HG03432 (cell line): Measurements from ENCODE around the gene ATP8A1.
"Not testable (repeated sequence)": the region's sequence is repeated elsewhere in the genome, so short reads cannot be mapped to it uniquely, and the experiment has no call there.

Experiments
- ATAC-seq: cut with Tn5 transposase; IDR thresholded peaks from one replicate; pipeline ENCODE4 v1.9.1; 2021; ENCODE audit warnings: mild to moderate bottlenecking, moderate library complexity; ENCODE audit not compliant: unreplicated experiment

Gene ATP8A1

DNA sequence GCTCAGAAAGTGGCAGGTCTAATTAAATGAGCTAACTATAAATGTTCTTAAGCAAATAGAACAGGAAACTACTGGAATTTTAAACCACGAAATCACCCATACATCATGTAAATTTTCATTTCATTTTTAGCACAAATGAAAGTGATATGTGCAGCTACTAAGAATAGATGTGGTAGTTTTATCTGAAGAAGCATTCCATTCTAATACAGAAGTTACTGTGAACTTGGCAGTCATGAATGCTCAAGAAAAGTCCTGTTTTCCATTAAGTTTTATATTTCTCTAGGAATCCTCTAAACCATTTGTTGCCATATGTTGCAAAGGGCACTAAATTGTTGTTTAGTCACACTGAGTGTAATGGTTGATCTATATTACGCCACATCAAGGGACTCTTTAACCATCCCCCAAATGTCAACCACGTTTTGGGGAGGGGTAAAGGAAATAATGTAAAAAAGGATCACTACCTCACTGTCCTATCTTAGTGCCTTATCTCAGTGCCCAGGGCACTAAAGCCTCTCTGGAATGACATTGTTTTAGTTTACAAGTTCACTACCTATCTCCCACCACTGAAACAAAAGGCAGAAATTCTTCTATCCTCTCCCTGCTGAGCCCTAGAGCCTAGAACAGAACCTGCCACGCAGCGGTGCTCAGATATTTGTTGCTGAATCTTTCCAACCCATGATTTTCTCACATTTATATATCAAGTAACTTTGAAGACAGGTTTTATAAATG is 141.6 kb downstream of the ATP8A1 start:
- ATAC-seq: peak; percentile 48

DNA sequence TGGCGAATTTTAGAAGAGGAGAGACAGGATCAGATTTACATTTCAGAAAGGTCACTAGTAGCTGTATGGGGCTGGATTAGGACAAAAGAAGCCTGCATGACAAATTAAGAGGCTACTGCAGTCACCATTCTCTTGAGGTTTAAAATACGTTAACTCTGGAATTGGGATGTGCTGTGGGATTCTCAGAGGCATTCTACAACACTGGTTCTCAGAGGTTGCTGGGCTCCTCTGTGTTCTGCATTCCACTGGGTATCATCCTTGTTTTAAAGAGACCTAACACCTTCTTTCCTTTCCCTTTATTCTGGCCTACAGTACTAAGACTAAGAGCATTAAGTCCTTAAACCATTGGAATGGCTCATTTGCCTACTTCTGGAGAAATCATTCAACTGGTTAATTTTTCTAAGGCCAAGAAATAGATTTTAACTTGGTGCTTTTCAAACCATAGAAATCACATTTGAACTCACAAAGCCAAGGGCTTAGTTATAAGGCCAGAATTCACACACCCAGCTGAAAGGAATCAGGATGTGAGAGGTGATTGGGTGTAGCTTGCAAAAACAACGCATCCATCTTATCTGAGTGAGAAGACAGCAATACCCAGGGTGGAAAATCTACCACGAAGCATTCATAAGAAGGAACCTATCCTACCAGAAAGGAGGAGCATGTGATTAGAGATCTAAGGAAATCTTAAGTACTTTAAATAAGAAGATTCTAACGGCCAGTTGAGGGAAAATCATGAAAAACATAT is 143.0 kb downstream of the ATP8A1 start:
- ATAC-seq: no peak

GRCh38 chr4:42512226-42512625 is 144.7 kb downstream of the ATP8A1 start:
- ATAC-seq: no peak

DNA sequence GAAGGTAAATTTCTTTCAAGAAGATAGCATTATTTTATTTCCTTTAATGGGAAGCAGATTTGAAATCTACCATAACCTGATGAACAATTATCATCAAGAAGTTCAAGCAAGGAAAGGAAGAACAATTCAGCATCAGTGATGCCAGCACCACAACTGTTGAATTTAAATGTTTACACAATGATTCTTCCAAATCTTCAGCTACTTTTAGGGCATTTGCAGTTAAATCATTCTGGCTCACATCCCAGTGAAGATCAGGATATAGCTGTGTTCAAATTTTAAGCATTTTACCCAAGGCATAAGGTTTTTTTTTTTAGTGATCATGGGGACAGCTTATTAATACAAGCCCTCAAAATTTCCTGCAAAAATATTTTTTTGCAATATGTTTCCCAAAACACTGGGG is 146.7 kb downstream of the ATP8A1 start:
- ATAC-seq: no peak

DNA sequence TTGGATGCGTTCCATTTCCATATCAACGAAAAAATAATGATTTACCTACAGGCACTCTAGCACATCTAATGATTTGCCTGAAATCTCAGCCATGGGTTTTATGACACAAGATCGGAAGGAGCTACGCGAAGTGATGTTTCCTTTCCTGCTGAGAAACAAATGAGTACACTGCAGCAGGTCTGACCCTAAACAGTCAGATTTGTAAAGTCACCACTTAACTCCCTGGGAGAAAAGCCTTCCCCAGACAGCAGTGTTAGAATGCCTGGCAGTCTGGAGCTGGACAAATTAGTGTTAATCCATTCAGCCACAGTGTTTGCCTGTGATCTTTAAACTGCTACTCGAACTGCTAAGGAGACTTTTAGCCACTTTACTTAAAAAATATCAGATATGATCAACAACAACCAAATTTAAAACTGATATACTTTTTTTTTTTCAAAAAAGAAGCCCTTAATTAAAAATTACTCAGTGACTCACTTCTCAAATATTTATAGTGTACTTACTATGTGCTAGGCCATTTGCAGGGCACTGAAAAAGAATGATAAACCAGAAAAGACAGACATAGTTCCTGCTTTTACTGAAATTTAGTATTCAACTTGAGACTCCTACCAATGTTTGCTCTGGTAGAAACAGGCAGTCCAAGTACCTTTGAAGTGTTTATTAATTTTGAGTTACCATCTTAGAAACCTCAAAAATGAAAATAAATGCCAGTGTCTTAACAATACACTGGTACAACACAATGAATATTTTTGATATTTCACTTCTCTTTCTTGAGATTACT is 155.1 kb downstream of the ATP8A1 start:
- no peak for ATAC-seq

DNA sequence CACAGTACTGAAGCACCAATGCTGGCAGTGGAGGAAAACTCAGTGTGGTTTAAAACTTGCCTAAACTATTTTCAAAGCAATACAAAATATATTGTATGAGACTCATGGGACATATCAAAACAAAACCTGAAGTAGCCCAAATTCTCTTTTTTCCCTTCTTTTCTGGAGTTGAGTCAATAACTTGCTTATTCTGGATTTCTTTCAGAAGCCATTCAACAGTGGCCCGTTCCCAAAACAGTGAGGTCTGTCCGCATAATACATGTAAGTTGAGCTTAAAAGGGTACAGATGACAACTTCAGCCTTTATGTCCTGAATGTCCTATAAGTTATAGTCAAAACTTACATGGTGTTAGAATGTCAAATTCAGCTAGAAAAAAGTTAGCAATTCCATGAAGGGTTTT is 158.9 kb downstream of the ATP8A1 start:
- ATAC-seq: no peak

DNA sequence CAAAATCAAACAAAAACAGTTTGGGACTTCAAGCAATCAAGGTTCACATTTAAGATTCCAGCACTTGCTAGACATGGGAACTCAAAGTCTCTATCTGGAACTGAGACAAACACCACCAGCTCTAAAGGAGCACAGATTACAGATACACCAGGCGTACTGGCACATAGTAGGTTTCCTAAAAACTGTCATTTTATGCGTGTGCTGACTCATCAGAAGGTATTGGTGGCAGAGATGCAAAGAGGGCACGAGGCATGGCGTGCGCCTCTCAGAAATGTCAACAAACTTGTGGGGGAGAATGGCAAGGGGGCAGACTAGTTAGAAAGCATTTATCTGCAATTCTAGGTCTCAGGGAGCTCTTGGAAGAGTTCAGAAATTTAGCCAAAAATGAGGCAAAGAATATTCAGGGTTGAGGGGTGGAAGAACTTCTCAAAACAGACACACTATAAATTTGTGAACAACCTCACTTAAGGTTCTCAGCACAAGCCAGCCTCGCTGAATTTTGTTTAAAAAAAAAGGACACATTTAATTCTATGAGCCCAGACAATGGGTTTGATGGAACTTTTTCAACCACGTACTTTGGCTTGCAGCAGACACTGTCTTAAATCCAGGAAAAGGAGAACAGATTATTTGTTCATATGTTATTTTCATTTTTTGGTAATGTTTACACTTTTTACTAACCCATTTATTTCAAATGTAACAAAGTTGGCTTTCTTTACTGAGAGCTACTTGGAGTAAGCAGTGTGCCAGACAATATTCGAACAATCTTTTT is 159.6 kb downstream of the ATP8A1 start:
- no peak for ATAC-seq

DNA sequence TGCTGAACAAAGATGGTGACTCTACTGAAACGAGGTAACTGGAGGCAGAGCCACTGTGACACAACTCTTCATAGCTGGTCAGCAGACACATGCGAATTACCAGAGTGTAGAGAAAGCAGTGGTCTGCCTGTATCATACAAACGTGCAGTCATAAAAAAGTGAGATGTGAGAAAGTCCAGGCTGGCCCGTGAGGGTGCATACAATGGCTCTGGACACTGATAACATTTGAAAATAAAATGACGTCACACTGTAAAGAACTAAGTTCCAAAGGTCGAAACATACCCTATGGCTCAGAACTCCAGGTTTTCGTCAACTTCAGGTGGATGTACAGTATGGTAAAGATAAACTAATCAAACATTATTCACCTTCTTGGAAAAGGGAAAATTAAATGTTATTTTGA is 163.9 kb downstream of the ATP8A1 start:
- no peak for ATAC-seq

DNA sequence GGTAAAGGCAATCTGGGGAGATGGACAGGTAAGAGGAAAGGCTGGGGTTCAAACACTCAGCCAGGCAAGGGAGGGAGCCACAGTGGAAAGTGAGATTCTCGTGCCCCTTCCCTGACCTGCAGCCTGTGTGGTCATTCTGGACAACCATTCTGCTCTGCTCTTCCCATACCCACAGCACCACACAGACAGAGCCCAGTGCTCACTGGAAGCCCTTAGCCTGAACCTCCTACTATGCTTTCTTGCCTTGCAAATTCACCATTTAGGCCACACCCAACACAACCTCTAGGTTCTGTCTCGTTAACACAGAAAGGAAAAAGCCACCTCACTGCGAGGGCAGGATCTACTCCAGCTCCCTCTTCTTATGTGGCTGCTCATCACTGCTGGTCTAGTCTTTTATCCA is 166.9 kb downstream of the ATP8A1 start:
- ATAC-seq: peak; percentile 23

DNA sequence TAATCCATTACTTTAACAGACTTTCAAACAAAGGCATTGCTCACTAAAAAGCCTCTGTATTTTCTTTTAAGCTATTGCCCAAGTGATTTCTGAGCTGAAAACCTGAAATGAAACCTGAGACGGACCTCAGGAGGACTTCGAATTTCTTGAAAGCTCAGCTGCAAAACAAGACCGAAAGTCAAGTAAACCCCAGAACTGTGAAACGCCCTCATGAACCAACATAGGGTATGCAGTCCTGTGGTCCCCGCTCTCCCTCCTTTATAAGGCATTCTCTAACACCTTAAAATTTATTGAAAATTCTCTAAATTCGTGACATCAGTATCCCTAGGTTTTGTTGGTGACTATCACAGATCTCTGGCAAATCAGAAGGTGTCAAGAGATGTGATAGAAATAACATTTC is 167.8 kb downstream of the ATP8A1 start:
- ATAC-seq: peak; percentile 78

DNA sequence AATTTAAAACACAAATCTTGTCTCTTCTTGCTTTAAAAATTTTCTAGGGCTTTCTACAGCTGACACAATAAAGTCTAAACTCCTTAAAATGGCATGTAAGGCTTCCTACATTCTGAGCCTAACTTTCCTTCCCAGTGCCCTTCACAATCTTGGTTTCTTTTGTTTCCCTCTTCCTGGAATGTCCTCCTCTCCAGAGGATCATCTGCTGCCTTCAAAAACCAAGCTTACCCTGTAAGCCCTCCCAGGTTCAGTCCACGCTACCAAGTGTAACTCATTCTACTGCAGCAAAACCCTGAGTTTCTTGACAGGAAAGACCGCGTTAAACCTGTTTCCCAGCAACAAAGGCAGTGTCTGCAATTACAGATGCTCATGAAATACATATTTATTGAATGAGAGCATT is 168.4 kb downstream of the ATP8A1 start:
- ATAC-seq: no peak

DNA sequence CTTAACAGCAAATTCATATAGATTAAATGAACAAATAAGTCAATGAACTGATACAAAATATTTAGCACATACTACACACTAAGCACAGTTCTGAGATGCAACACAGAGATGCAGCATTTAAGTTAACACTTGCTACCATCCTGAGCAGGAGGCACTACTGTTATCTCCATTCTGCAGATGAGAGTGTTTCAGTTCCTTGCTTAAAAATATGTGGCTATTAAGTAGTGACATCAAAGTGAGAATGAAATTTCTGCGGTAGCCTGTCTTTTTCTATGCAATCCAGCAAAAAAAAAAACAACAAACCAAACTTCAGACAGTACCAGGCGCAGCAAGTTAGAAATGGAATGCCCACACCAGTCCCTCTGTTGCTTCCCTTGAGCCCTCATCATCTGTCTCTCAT is 168.8 kb downstream of the ATP8A1 start:
- ATAC-seq: peak; percentile 83

GRCh38 chr4:42487230-42487629 is 169.7 kb downstream of the ATP8A1 start:
- ATAC-seq: no peak

DNA sequence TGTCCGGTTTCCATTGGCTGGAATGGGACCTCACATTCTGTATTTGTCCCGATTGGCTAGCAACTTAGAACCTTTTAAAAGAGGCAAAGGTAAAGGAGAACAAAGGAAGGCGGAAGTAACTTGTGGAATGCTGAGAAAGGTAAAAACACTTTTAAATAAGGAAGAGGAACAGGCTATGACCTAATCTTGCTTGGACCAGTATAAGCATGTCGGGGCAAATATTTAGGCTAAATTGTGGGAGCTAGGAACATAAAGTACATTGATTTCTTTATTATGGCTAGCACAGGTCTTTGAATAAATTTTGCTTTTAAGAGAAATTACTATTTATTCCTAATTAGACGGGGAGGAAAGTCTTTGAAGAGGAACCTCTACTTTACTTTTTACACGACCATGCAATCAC is 170.7 kb downstream of the ATP8A1 start:
- not testable (repeated sequence) for ATAC-seq

DNA sequence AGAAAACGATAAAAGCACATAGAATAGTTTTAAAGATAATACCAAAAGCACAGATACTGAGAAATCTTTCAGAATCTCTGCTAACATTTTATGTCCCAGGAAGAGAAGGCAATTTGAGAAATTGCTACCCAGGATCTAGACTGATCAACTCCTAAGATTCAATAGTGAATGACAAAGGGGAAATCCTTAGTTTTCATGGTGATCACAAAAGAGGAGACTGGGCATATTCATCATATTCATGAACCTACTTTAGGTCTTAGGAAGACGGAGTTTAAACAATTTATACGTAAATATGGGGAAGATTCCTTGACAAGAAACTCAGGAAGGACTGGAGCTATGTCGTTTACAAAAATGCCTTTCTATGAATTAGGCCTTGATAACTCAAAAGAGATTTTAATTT is 172.3 kb downstream of the ATP8A1 start:
- ATAC-seq: no peak

DNA sequence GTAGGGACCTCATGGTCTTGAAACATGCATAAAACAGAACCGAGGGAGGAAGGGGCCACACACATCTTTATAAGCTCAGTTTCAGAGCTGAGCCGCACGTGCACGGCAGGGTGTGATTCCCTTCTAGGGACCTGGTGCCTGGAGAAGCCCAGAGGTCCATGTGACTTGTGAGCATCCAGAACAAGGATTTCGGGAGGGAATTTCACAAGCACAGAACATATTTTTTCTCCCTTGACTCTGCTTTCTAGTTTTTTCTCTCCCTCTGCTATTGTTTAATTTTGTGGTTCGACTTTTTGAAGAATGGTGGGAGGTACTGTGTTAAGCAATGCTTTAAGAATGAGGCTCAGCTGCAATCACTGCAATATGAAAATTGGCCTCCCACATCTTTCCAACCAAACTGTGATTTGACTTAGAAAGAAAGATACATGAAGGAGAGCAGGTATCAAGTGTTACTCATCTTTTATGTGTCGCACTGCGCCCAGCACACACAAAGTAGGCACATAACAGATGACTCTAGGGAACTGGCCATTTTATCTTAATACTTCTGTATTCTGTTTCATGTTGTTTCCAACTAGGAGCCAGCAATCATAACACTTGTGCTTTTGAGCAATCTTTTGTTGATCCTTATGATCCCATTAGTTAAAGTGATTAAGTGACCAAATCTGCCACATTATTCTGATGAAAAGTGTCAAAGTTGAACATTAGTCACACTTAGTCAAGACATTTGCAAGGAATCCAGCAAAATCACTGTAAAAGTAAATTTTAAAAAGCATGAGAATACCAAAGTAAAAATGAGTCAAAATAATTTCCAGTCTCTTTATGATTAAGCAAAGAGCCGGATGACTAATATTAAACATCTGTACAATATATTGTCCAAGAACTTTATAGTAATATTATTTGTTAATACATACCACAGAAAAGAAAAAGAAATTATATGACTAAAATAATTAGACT is 173.2 kb downstream of the ATP8A1 start:
- no peak for ATAC-seq

- no peak for ATAC-seq
Measured at GRCh38 chr4:42482516-42483327, 174.2 kb downstream of the ATP8A1 start.

GRCh38 chr4:42480717-42481116 is 176.2 kb downstream of the ATP8A1 start:
- no peak for ATAC-seq

GRCh38 chr4:42480281-42480680 is 176.6 kb downstream of the ATP8A1 start:
- no peak for ATAC-seq
